ENCODE measurements around the gene FTCD. TPM values are rescaled to one million over a fixed set of nuclear protein-coding genes. Genes with fewer than 3 reads are reported as not detected.
A peak's percentile ranks its signal among the peaks of the same experiment; 100 is the strongest.
"Not testable (repeated sequence)": the region's sequence is repeated elsewhere in the genome, so short reads cannot be mapped to it uniquely, and the experiment has no call there.

The FTCD gene, protein sequence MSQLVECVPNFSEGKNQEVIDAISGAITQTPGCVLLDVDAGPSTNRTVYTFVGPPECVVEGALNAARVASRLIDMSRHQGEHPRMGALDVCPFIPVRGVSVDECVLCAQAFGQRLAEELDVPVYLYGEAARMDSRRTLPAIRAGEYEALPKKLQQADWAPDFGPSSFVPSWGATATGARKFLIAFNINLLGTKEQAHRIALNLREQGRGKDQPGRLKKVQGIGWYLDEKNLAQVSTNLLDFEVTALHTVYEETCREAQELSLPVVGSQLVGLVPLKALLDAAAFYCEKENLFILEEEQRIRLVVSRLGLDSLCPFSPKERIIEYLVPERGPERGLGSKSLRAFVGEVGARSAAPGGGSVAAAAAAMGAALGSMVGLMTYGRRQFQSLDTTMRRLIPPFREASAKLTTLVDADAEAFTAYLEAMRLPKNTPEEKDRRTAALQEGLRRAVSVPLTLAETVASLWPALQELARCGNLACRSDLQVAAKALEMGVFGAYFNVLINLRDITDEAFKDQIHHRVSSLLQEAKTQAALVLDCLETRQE
- total RNA-seq: 0.13 TPM in 1 of 2 replicates, not detected in the other

DNA sequence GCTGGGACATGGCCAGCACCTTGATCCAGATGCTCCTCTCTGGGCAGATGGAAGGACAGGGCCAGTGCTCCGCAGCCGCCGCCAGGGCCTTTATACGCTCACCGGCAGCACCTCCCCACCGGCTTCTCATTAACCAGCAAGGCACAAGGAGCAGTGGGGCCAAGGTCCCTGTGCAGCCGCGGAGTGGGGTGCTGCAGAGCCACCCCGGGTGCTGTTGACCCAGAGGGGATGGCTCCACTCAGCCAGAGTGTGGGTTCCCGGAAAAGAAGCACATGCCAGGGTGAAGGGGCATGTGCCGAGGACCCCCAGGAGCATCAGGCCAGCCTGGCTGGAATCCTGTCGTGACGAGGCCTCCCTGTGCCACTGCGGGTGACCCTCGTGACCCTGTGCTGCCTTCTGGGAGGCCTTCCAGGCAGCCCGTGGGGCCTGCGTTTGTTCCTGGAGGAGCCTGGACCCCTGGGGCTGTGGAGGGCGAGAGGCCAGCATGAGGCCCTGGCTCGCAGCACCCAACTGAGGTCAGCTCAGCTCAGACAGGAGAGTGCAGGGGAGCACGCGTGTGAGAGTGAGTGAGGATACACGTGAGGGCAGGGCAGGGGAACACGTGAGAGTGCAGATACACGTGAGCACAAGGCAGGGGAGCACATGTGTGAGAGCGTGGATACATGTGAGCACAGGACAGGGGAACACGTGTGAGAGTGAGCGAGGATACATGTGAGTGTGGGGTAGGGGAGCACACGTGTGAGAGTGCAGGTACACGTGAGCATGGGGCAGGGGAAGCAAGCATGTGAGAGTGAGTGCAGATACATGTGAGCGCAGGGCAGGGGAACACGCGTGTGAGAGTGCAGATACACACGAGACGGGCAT lies at the start of gene FTCD:
Gene FTCD (minus strand): TSS at position 66 of the 864 bp plus-strand sequence. CDS start 56 bp downstream, at position 10.
- DNase-seq (ENCODE audit: low read depth in 2 of 2): no peak

DNA sequence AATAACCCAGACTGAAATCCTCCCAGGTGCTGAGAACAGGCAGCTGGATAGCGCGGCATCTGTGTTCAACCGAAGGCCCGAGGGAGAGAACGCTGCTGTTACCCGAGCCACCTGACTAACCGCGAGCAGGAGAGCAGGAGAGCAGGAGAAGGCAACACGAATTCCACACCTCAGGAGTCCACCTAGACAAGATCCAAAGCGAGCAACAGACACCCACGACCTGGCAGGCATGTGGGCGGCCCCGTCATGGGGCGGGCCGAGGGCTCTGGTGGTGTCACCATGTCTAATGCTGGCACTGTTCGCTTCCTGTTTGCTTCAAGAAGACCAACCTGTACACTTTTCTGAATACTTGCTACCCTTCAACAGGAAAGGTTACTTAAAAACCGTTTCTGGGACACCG lies 49.8 kb upstream of the FTCD start:
- DNase-seq (ENCODE audit: low read depth in 2 of 2): no peak

DNA sequence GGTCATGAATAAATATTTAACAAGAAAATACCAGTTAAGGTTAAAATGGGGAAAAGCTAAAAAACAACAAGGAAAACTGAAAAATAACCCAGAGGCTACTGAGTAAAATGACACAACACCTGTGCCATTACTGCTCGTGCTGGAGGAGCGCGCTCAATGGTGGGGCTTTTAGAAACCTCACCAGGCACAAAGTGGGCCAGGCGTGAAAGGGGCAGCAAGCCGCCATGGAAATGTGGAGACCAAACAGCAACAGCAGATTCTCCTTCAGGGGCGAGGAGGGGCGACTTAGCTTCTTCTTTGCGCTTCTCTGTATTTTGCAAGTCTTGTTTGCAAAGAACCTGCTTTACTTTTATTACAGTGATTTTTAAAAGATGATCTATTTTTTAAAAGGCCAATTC lies 47.8 kb upstream of the FTCD start:
- no peak for DNase-seq (ENCODE audit: low read depth in 2 of 2)

DNA sequence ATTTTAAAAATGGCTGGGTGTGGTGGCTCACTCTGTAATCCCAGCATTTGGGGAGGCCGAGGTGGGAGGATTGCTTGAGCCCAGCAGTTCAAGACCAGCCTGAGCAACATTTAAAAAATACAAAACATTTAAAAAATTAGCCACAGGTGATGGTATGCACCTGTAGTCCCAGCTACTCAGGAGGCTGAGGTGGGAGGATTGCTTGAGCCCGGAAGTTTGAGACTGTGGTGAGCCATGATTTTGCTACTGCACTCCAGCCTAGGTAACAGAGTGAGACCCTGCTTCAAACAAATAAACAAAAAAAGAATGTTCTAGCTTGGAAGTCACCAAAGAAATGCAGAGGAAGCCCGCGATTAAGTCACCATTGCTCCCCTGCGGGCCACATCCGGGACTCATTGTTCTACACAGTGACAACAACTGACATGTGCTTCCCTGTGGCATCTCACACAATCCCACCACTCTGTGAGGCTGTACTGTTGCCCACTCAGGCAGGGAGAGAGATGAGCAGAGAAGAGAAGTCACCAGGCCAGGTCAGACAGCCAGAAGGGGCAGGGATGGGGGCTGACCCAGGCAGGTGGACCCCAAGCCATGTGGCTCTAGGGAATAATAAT lies 47.3 kb upstream of the FTCD start:
- peak; percentile 72 to 82 for DNase-seq (ENCODE audit: low read depth in 2 of 2)

DNA sequence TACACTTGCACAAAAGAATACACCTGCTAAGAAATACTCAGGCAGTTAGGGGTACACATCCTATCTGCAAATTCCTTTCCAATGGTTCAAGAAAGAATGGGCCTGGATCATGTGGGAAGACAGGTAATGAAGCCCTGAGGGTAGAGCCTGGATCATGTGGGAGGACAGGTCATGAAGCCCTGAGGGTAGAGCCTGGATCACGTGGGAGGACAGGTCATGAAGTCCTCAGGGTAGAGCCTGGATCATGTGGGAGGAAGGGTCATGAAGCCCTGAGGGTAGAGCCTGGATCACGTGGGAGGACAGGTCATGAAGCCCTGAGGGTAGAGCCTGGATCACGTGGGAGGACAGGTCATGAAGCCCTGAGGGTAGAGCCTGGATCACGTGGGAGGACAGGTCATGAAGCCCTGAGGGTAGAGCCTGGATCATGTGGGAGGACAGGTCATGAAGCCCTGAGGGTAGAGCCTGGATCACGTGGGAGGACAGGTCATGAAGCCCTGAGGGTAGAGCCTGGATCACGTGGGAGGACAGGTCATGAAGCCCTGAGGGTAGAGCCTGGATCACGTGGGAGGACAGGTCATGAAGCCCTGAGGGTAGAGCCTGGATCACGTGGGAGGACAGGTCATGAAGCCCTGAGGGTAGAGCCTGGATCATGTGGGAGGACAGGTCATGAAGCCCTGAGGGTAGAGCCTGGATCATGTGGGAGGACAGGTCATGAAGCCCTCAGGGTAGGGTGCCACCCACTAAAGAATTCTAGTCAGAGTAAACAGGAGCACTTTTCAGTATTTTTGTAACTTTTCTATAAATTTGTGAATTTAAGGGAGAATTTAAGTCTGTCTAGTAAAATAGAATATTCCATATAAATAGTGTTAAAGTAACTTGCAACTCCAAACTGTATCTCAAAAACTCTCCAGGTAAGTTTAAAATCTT lies 45.8 kb upstream of the FTCD start:
- not testable (repeated sequence) for DNase-seq (ENCODE audit: low read depth in 2 of 2)

DNA sequence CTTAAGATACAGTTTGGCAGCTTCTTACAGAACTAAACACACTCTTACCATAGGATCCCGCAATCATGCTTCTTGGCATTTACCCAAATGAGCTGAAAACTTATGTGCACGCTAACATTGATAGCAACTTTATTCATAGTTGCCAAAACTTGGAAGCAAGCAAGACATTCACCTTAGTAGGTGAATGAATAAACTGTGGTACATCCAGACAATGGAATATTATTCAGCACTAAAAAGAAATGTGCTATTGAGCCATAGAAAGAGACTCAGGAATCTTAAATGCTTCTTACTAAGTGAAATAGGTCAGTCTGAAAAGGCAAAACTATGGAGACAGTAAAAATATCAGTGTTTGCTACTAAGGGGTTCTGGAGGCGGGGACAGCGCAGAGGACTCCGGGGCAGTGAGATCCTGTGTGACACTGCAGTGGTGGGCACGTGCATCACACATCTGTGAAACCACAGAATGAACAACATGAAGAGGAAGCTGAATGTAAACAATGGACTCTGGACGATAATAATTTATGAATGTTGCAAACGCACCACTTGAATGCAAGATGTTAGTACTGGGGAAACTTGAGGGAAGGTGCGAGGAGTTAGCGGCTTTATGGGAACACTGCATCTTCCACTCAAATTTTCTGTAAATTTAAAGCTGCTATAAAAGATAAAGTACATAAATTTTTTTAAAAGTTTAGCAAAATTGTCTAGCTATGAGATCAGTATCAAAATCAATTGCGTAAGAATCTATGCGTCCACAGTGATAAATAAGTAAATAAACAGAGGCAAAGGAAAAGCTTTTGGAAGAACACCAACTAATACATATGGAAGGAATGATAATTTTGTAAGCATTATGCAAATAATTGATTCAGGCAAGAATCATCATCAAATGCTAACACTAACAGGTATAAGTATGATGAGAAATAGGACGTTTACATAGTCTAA lies 44.3 kb upstream of the FTCD start:
- DNase-seq (ENCODE audit: low read depth in 2 of 2): no peak

DNA sequence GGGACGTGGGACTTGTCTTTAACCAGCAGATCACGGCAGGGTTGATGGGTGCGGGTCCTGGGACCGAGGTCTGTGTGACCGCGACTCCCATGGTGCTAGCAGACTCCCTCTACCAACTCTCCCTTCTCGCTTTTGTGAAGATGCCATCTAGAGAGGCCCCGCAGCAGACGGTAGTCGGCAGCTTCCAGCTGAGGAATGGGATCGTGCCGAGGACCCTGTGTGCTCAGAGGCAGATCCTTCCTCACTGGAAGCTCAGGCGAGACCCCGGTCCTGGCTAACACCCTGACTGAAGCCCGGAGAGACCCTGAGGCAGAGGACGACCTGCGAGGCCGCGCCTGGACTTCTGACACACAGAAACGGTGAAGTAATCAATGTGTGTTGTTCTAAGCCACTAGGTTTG lies 41.4 kb upstream of the FTCD start:
- DNase-seq (ENCODE audit: low read depth in 2 of 2): no peak

DNA sequence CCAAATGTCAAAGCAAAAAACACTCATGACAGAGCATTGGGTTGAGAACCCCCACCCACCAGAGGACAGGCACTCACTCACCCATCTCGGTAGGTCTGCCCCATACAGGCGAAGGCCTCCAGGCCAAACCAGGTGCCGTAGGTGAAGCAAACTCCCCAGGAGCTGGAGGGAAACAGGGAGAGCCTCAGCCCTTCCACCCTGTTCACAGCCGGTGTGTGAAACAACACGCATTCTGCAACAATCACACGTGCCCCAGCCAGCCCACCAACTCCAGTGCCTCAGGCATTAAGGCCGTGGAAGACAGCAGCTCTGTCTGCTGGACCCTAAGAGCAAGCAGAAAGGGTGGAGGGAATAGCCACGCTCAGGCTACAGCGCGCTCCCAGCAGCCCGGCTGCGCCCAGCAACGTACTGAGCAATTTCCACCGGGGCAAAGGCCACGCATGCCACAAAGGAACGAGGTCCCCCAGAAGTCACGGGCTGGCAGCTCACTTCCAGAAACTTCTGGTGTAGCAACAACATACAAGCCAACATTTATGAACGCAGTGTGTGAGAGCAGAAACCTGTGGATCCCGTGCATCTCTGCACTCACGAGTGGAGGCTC lies 40.3 kb upstream of the FTCD start:
- DNase-seq (ENCODE audit: low read depth in 2 of 2): no peak

DNA sequence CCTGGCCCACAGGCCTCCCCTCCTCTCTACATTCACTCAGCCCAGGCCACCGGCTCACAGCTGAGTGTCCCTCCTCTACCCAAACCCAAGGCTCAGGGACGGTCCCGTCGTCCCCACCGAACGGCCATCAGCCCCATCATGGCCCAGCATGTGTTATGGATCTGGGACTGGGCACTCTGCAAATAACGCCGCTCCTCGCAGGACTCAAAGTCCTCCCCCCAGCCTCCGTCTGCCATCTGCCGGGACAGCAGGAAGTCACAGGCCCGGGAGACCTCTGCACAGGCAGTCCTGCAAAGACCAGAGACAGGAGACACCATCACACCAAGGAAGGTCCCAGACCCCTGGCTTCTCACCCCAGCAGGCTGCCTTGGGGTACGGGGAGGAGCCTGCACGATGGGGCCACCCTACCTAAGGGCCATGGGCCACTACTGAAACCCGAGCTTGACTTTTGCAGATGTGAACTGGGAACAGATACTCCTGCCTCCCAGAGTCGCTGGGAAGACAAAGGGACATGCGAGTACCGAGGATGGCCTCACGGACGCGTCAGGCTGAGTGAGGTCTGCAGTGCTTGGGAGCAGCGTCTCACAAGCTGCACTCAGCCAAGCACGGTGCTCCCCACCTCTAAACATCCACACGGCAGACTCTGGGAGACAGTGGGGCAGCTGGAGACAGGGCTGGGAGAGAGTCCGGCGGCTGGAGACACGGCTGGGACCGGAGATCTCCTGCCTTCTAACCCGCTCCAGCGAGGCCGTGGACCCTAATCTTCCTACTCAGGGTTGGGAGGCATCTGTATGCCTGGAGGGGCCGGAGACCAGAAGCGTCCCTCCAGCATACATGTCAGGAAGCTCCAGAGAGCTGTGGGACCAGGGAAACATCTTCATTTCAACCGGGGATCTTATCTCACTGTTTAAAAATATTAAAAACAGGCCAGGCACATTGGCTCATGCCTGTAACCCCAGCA lies 39.3 kb upstream of the FTCD start:
- no peak for DNase-seq (ENCODE audit: low read depth in 2 of 2)

DNA sequence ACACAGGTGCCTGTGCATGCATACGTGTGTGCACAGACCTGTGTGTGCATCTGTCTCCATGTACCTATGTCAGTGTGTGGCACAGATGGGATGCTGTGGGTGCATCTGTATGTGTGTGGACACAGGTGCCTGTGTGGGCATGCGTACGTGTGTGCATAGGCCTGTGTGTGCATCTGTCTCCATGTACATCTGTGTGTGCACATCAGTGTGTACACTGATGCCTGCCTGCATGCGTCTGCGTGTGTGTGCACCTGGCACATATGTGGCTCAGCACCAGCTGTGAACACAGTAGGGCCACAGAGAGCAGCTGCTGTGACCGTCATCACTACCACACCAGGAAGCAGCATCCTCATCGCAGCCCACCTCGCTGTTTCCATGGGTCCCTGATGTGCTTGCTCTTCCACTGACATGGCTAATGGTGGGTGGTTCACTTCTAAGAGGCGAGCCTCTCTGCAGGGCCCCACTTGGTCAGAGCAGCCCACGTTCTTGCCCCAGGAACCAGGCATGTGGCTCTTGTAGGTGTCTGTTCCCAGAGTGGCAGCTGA lies 38.5 kb upstream of the FTCD start:
- no peak for DNase-seq (ENCODE audit: low read depth in 2 of 2)

DNA sequence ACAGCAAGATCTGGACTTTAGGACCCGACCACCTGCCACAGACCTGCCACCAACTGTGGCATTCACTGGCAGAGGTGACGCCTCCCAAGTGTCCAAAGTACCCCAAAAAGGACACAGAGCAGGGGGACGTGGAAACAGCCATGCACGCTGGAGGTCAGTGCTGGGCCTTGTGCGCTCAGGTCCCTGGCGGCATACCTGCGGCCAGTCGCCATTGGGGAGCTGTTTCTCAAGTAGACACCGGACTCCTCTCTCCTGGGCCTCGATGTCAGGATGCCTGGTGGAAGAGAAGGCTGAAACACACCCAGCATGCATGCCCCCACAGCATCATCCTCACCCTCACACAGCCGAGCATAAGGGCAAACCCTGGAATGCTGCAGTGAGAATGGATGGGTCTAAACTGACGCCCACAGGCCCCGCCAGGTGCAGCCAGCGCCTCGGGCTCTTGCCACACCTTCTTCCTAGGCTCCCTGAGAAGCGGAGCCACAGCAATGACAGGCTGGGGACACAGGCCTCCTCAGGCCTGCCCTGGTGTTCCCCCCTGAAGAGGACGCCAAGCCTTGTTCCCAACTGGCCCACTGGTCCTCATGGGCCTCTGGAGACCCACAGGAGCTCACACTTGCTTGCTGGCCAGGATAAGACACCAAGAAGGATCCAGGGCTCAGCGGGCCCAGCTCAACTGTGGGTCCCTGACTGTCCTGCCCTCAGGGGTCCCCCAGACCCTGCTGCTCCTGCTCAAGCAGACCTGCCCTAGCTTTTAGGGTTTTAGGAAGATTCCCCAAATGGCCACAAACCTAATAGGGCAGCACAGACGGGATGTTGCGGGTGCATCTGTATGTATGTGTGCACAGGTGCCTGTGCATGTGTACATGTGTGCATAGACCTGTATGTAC lies 36.6 kb upstream of the FTCD start:
- no peak for DNase-seq (ENCODE audit: low read depth in 2 of 2)

DNA sequence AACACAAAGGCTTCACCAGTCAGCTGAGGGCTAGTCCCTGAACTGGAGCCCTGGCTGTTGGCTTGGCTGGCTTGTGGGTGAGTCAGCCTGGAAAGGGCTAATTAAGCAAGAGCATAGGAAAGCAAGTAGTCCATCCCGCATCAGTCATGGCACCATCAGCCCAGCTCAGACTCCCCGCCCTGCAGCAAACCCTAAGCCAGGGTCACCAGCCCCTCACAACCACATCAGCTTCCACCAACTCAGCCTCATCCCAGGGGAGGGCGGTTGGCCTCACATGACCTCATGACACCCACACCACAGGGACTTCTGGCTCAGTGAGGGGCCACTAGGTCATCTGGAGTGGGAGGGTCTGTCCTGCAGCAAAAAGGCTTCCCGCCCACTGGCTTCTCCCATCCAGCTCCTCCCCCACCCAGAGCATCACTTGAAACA lies 35.9 kb upstream of the FTCD start:
- peak; percentile 30 to 63 for DNase-seq (ENCODE audit: low read depth in 2 of 2)

DNA sequence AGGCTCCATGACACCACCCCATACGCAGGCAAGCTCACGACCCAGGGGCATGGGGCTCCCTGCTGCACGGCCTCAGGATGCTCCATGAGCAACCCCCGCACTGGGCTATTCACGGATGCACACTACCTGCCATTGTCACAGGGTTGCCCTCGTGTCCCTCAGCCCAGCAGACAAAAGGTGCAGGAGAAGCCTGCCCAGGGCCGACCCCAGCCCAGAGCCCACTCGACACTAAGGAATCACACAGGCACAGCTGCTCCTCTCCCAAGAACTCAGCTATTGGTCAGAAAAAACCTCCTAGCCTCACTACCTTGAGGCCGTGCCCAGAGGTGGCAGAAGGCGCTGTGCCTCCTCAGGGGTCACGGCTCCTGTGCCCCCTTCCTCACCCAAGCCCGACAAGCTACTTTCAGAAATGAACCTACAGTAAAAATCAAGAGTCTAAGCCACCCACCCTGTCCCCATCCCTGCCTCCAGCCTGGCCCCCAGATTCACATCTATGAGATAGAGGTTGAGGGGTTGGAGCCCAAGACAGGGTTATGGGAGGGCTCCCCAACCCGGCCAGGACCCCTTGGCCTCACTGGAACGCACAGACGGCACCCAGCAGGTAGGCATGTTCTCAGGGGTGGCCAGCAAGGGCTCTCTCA lies 35.2 kb upstream of the FTCD start:
- DNase-seq (ENCODE audit: low read depth in 2 of 2): no peak

DNA sequence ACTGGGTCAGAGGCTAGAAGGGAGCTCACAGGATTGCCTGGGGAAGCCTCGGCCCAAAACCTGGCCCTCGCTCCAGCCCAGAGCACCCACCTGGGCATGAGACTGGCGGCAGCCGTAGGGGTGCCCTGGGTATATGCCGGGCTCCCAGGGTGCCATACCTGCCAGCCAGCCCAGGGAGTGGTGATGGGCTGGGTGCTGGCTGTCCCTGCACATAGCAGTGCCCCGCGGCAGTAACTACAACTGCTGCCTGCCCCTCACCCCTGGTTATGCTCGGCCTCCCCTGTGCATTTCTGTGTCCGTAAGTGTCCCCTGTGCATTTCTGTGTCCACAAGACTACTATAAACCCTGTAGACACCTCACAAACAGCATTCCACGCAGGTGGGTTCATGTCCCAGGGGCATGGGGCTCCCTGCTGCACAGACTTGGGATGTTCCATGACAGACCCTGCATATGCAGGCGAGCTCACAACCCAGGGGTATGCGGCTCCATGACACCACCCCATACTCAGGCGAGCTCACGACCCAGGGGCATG lies 34.6 kb upstream of the FTCD start:
- DNase-seq (ENCODE audit: low read depth in 2 of 2): no peak

DNA sequence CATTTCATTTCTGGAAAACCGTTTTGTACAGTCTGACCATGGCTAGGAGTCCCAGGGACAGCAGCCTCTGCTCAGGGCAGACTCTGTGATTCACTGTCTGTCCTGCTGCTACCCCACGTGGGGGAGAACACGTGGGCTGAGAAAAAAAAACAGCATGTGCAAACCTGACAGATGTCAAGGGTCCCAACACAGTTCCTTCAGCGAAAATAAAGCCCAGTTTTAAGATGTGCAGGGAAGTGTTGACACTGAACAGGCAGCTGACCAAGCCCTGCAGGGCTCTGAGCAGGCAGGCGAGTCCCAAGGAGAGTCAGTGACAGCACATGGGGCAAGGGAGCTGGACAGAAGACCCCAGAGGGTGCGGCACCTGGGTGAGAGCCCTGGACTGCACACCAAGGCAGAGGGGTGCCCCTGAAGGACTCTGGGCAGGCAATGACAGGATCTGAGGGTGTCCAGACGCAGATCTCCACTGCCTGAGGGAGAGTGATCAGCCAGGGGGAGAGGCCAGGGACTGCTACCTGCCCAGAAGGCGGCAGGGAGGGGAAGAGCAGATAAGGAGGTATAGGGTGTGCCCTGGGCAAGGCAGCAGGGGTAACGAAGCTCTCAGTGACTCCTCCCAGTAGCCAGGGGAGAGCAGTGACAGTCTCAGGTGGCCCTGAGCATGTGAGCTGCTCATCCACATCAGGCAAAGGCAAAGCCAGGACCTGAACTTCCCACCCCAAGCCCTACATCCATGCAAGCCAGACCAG lies 34.0 kb upstream of the FTCD start:
- DNase-seq (ENCODE audit: low read depth in 2 of 2): peak in 1 of 2 donors; percentile 70

Measured in dermis microvascular lymphatic vessel endothelial cell (primary cell).